ENCODE measurements around the gene DCST2.

DNA sequence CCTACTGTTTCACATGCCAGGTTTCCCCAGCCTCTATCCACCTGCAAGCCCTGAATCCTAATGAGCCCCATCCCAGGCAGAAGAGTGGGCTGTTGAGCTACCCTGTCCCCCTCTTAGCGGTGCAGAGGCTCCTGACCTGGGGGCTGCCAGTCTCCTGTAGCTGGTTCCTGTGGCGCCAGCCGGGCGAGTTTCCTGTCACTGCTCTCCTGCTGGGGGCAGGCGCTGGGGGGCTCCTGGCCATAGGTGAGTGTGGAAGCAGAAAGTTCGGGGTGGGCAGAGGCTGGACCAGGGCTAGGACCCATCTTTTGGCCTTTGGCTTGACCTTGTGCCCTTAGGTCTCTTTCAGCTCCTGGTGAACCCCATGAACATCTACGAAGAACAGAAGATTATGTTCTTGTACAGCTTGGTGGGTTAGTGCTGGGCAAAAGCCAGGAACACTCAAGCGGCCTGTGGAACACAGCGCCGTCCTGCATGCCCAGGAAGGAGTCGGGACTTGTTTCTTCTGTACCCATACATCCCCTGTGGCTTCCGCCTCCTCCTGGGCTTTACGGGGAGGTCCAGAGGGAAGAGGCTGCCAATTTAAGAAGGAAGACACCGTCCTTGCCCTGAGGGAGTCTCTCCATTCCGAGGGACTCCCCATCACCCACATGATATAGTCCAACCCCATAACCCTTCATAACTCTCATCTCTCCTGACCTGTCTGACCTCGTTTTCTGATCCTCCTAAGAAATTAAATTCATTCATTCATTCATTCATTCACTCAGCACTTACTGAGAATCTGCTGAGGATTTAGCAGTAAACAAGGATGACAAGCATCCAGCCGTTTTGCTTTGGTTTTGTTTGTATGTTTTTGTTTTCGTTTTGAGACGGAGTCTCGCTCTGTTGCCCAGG, 982 bp upstream of the DCST2 start:
- TF ChIP-seq MYC (IDR thresholded peaks at IDR 0.05; ENCODE audit: low read depth, low read length) (no peak), MYC (CRISPR knock-in tag; IDR thresholded peaks at IDR 0.05; ENCODE audit: borderline replicate concordance, low read depth) (no peak), POLR2AphosphoS5 (IDR thresholded peaks at IDR 0.05; ENCODE audit: control insufficient read depth, insufficient read depth, low read depth, low read length) (no peak)

All from K562 (cell line).